CD4-positive, alpha-beta T cell (primary cell): ENCODE data around the gene NDUFS6. TPM values are rescaled to one million over a fixed set of nuclear protein-coding genes. Genes with fewer than 3 reads are reported as not detected.

Experiments
- ATAC-seq: fragments of 200-7000 bp; cut with Tn5 transposase; one replicate; pipeline ENCODE4 v1.10.0; 2022; ENCODE audit warnings: mild to moderate bottlenecking; ENCODE audit not compliant: poor library complexity
- CTCF ChIA-PET: fragments of 350-600 bp; sonication (Branson Sonifier 250); formaldehyde crosslinking; loops from one replicate; lab custom pipeline; 2021; ENCODE audit warnings: antibody characterized with exemption, inconsistent platforms; lab: Charles Lee
- POLR2A ChIA-PET: fragments of 350-600 bp; sonication (Branson Sonifier 250); formaldehyde crosslinking; loops from one replicate; lab custom pipeline; 2021; ENCODE audit warnings: antibody characterized with exemption, inconsistent platforms; lab: Charles Lee
- DNase-seq, 14 experiments: peaks; one replicate each; pipeline ENCODE4 v3.0.0-alpha.2; 2013 to 2020; ENCODE audit warnings: mixed read lengths in 2 of 14
- H3K27ac ChIP-seq, 2 donors: one replicate each; pipeline versions ENCODE4 v1.5.1 to v1.7.0; 2013; ENCODE audit warnings: low read length in 2 of 2, low read depth in 1 of 2, mild to moderate bottlenecking in 1 of 2
- H3K27me3 ChIP-seq, 2 experiments: 1 replicate in 1 of 2; 2 replicates in 1 of 2; pipeline versions ENCODE4 v1.6.1 to v1.7.0; 2013; ENCODE audit warnings: low read length in 2 of 2, control low read depth in 1 of 2, mild to moderate bottlenecking in 1 of 2, moderate library complexity in 1 of 2; ENCODE audit not compliant: insufficient read depth in 2 of 2, control insufficient read depth in 1 of 2
- H3K36me3 ChIP-seq: one replicate; pipeline ENCODE4 v1.6.1; 2013; ENCODE audit warnings: low read length, control low read depth; ENCODE audit not compliant: insufficient read depth
- H3K4me1 ChIP-seq: one replicate; pipeline ENCODE4 v1.6.1; 2013; ENCODE audit warnings: low read length, control low read depth; ENCODE audit not compliant: insufficient read depth
- H3K4me3 ChIP-seq: one replicate; pipeline ENCODE4 v1.5.1; 2013; ENCODE audit warnings: mild to moderate bottlenecking, low read length, moderate library complexity
- H3K9me3 ChIP-seq, 2 experiments: 1 replicate in 1 of 2; 2 replicates in 1 of 2; pipeline versions ENCODE4 v1.6.1 to v1.7.0; 2013; ENCODE audit warnings: low read length in 2 of 2, mild to moderate bottlenecking in 2 of 2, control low read depth in 1 of 2, moderate library complexity in 1 of 2; ENCODE audit not compliant: control insufficient read depth in 1 of 2, insufficient read depth in 1 of 2
- H3K27ac Mint-ChIP-seq: one replicate; pipeline ENCODE4 v1.8.0; 2020; ENCODE audit warnings: mixed read lengths
- H3K27me3 Mint-ChIP-seq: one replicate; pipeline ENCODE4 v1.8.0; 2021; ENCODE audit warnings: mixed read lengths
- H3K36me3 Mint-ChIP-seq: one replicate; pipeline ENCODE4 v1.8.0; 2021; ENCODE audit warnings: low read depth, mixed read lengths
- H3K4me1 Mint-ChIP-seq: one replicate; pipeline ENCODE4 v1.8.0; 2021; ENCODE audit warnings: low read depth, mixed read lengths
- H3K4me3 Mint-ChIP-seq: one replicate; pipeline ENCODE4 v1.8.0; 2020; ENCODE audit warnings: mild to moderate bottlenecking, mixed read lengths
- H3K9me3 Mint-ChIP-seq: one replicate; pipeline ENCODE4 v1.8.0; 2020; ENCODE audit warnings: mixed read lengths
- CTCF ChIP-seq: fragments of 200-600 bp; IDR thresholded peaks from one replicate; pipeline ENCODE4 v1.8.0; 2022; ENCODE audit warnings: antibody characterized with exemption, mild to moderate bottlenecking
- intact Hi-C, 2 experiments: fragments of 100-400 bp; cut with DNase I in 1 of 2; cut with micrococcal nuclease in 1 of 2; formaldehyde crosslinking; loops; one replicate each; pipeline versions ENCODE4 v1.15.1 to v1.9.0; 2023 to 2025; cut with DNase I, micrococcal nuclease
- total RNA-seq, 174 experiments: library from RNA in 2 of 174; stranded (reverse) in 2 of 174; gene quantifications; one replicate each; pipeline ENCODE4 v1.2.3 and lab custom pipeline; 2021 to 2026

The NDUFS6 gene
- total RNA-seq, 2 experiments from 2014 or later = 13.1 to 17.5 TPM

GRCh38 chr5:1810581-1811101 lies 9.4 kb downstream of the NDUFS6 start:
- no peak for DNase-seq
- Histone ChIP-seq H3K9me3 (no peaks in the 10 kb centered on the region), H3K36me3 (peaks cover 93% of the 10 kb centered on the region), H3K27me3 (no peaks in the 10 kb centered on the region), H3K27ac (no peak overlapping the region), H3K4me1 (peaks cover 3% of the 10 kb centered on the region), H3K4me3 (no peak overlapping the region)
- Mint-ChIP-seq H3K36me3 (peaks cover 93% of the 10 kb centered on the region), H3K27ac (no peak overlapping the region), H3K4me1 (peaks cover 8% of the 10 kb centered on the region), H3K27me3 (no peaks in the 10 kb centered on the region), H3K9me3 (no peaks in the 10 kb centered on the region), H3K4me3 (no peak overlapping the region)
- POLR2A ChIA-PET = no interaction called here
- CTCF ChIA-PET = no interaction called here
- intact Hi-C loops = no loop called here
- TF ChIP-seq CTCF = no peak
- no peak for ATAC-seq

DNA sequence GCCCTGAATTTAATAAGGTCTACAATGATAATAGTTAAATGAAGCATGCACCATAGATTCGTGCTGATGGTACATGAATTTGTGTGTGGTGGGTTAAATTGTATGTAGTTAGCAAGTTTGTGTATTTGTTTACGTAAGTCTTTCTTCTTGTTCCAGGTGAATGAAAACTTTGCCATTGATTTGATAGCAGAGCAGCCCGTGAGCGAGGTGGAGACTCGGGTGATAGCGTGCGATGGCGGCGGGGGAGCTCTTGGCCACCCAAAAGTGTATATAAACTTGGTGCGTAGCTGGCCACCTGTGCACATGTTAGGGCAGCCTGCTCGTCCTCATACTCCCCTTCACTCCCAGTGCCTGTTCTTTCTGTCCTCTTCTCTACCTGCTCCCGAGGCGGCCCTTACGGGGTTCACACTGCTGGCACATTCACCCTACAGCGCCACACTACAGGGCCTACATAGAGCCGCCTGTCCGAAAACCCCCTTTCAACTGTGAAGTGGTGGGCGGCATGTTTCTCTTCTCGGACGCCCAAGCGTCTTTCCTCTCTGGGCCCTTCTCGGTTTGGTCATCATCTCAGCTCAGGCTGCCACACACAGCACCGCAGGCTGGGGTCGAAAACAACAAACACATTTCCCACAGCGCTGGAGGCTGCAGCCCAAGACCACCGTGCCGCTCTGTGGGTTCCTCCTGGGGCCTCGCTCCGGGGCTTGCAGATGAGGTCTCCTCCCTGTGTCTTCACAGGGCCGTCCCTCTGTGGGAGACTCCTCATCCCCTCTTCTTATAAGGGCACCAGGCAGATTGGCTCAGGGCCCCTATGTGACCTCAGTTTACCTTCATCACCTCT lies 13.2 kb downstream of the NDUFS6 start:
- peaks cover 94% of the 10 kb centered on the region for H3K36me3 Mint-ChIP-seq
- Histone ChIP-seq H3K9me3 (no peaks in the 10 kb centered on the region), H3K4me3 (no peak overlapping the region), H3K27me3 (no peaks in the 10 kb centered on the region), H3K4me1 (no peaks in the 10 kb centered on the region), H3K27ac (no peak overlapping the region), H3K36me3 (peaks cover 88% of the 10 kb centered on the region)
- no peaks in the 10 kb centered on the region for H3K4me1 Mint-ChIP-seq
- ChIA-PET CTCF (no interaction called here), POLR2A (no interaction called here)
- no peaks in the 10 kb centered on the region for H3K27me3 Mint-ChIP-seq
- H3K27ac Mint-ChIP-seq = no peak overlapping the region
- DNase-seq = peak in 1 of 14 experiments; percentile 27
- no peak for TF ChIP-seq CTCF
- intact Hi-C loops = no loop called here
- no peak for ATAC-seq
- no peak overlapping the region for H3K4me3 Mint-ChIP-seq
- no peaks in the 10 kb centered on the region for H3K9me3 Mint-ChIP-seq

DNA sequence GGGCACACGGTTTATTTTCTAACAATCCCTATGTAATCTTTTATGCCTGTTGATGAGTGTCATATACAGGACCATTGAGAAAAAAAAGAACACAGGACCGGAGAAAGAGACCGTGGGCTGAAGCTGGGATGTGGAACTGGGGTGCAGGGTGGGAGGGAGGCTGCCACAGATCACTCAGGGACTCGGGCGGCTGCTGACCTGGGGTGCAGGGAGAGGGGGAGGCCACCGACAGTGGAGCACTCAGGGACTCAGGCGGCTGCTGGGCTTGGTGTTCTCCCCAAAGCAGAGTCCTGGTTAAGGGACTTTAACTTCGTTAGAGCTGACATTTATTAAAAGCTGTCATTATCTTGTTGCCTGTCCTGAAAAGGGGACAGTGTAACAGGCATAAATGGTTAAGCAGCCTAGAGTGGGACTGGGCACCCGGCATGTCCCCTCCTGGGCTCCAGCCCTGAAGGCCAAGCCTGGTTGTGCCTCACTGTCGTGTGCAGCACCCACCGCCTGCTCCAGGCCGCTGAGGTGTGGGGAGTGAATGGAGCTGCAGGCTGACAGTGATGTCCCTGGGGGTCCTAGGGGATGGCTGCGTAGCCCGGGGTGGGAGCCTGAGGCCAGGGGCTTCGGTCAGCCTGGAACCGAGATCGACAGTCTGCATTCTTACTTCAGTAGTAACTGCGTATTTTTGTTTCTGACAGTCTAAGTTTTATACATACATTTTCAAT lies 14.0 kb downstream of the NDUFS6 start:
- Mint-ChIP-seq H3K9me3 (no peaks in the 10 kb centered on the region), H3K36me3 (peaks cover 94% of the 10 kb centered on the region), H3K4me3 (no peak overlapping the region), H3K27me3 (no peaks in the 10 kb centered on the region), H3K27ac (no peak overlapping the region), H3K4me1 (no peaks in the 10 kb centered on the region)
- intact Hi-C loops = no loop called here
- ChIA-PET POLR2A (no interaction called here), CTCF (no interaction called here)
- peak in 1 of 14 experiments; percentile 21 for DNase-seq
- ATAC-seq = no peak
- Histone ChIP-seq H3K27me3 (no peaks in the 10 kb centered on the region), H3K9me3 (no peaks in the 10 kb centered on the region), H3K4me1 (no peaks in the 10 kb centered on the region), H3K27ac (no peak overlapping the region), H3K36me3 (peaks cover 86% of the 10 kb centered on the region), H3K4me3 (no peak overlapping the region)
- no peak for TF ChIP-seq CTCF
